Esophagus squamous epithelium (tissue), 4 donors: Measurements from ENCODE around the gene PAX3.

Experiments
- POLR2A ChIP-seq, 4 donors: fragments of 450-650 bp; IDR thresholded peaks; one replicate each; pipeline ENCODE4 v1.6.1; 2017; ENCODE audit warnings: antibody characterized with exemption in 4 of 4, mild to moderate bottlenecking in 4 of 4, moderate library complexity in 3 of 4
- TF ChIP-seq, protein P1 (sequence below), 6 experiments: fragments of 450-650 bp in 4 of 6; fragments of 200-600 bp in 2 of 6; sonication (generic) in 2 of 6; IDR thresholded peaks; one replicate each; pipeline ENCODE4 v1.5.1; 2016 to 2019; ENCODE audit warnings: antibody characterized with exemption in 6 of 6, mild to moderate bottlenecking in 4 of 6, moderate library complexity in 4 of 6

DNA sequence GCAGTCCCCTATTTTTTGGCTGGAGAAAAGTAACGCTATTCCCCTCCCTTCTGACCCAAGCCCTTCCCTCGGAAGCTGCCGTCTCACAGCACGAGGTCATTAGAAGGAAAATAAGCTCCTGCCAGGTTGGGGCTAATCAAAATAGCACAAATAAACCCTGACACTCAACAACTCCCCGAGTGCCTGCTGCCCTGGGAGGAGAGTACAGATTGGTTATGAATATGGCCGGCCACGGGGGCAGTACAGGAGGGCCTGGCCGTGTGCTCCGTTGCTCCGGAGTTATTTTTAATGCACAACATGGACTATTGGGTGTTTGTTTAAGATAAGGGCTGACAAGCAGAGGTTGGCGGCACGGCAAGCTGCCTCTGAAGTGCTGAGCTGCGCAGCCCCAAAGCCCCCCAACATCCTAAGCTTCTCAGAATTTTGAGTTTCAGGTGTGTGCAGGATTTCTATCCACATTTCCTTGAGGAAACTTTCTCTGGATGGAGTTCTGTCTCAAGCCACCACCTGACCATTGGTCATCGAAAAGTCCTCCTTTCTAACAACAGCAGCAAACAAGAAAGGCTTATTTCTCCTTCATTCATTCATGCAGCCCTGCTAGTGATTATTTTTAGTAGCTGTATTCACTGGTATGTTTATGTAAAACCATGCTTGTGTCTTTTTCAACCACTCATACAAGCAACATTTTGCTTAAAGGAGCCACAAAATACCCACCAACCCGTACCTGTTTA, 58.7 kb downstream of the PAX3 start:
- TF ChIP-seq, protein P1, sequence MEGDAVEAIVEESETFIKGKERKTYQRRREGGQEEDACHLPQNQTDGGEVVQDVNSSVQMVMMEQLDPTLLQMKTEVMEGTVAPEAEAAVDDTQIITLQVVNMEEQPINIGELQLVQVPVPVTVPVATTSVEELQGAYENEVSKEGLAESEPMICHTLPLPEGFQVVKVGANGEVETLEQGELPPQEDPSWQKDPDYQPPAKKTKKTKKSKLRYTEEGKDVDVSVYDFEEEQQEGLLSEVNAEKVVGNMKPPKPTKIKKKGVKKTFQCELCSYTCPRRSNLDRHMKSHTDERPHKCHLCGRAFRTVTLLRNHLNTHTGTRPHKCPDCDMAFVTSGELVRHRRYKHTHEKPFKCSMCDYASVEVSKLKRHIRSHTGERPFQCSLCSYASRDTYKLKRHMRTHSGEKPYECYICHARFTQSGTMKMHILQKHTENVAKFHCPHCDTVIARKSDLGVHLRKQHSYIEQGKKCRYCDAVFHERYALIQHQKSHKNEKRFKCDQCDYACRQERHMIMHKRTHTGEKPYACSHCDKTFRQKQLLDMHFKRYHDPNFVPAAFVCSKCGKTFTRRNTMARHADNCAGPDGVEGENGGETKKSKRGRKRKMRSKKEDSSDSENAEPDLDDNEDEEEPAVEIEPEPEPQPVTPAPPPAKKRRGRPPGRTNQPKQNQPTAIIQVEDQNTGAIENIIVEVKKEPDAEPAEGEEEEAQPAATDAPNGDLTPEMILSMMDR (IDR thresholded peaks at IDR 0.05), result no peak
- no peak for TF ChIP-seq POLR2A (IDR thresholded peaks at IDR 0.05)
